Effector memory CD4-positive, alpha-beta T cell (primary cell): ENCODE data around the gene KIF3A.

Experiments
- DNase-seq, 3 donors: peaks; one replicate each; pipeline ENCODE4 v3.0.0-alpha.2; 2020
- H3K27ac ChIP-seq: 2 replicates; pipeline ENCODE4 v1.7.0; 2013; ENCODE audit warnings: mild to moderate bottlenecking, low read length, moderate library complexity; ENCODE audit not compliant: insufficient read depth, poor library complexity, severe bottlenecking
- H3K27me3 ChIP-seq: replicated peaks from 2 replicates; pipeline ENCODE4 v1.7.0; 2013; ENCODE audit warnings: mild to moderate bottlenecking, low read length; ENCODE audit not compliant: insufficient read depth, control insufficient read depth, poor library complexity, severe bottlenecking
- H3K36me3 ChIP-seq: 2 replicates; pipeline ENCODE4 v1.7.0; 2013; ENCODE audit warnings: mild to moderate bottlenecking, low read length, moderate library complexity; ENCODE audit not compliant: control insufficient read depth, insufficient read depth
- H3K4me1 ChIP-seq: 2 replicates; pipeline ENCODE4 v1.7.0; 2013; ENCODE audit warnings: low read length, mild to moderate bottlenecking; ENCODE audit not compliant: control insufficient read depth, insufficient read depth, poor library complexity, severe bottlenecking
- H3K4me3 ChIP-seq: 2 replicates; pipeline ENCODE4 v1.7.0; 2013; ENCODE audit warnings: low read length, low read depth, mild to moderate bottlenecking; ENCODE audit not compliant: insufficient read depth, poor library complexity, severe bottlenecking
- H3K9me3 ChIP-seq: 2 replicates; pipeline ENCODE4 v1.7.0; 2013; ENCODE audit warnings: mild to moderate bottlenecking, low read length, moderate library complexity; ENCODE audit not compliant: control insufficient read depth

KIF3A gene

DNA sequence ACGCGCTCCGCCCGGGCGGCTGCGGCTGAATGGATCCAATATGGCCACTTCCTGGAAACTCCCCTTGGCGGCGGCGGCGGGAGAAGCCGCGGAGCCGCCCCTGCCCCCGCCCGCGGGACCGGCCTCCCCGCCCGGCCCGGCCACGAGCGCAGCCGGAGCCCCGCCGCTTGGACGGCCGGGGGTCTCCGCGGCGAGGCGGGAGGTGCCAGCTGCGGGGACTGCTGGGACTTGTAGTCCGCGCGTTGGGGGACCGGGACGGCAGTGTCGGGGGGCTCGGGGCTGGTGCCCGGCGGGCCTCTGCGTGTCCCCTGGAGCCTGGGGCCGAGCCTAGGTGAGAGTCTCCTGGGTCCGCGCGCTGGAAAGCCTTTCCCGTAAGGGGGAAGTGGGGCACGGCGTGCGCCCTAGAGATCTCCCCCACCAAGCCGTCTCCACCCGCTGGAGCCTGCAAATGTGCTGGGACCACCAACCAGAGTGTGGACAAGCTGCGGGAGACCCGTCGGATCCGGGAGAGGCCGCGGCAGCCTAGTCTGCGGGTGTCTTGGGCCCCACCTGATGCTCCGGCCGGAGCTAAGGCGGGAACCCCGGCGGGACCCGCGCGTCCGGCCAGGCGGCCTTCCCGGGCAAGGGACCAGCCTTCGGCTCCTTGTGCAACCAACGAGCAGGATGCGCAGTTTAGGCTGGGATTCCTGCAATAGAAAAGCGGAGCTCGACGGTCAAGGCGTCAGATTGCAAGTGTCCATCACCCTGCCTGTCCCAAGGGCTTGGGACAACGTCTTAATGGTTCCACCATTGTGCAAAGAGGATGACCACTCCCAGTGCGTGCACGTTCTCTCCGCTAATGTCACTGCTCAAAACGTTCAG is 40.1 kb upstream of the KIF3A start, which contains the start of gene SEPTIN8:
Gene SEPTIN8, minus strand, starts transcription at position 31 of the 861 bp plus-strand sequence. CDS start 102 bp downstream, outside the sequence.
- Histone ChIP-seq H3K36me3 (no peaks in the 10 kb centered on the region), H3K4me1 (peaks cover 11% of the 10 kb centered on the region), H3K9me3 (no peaks in the 10 kb centered on the region), H3K27ac (peak within 1 kb of the TSS; percentile 38), H3K4me3 (peak within 1 kb of the TSS; percentile 88), H3K27me3 (no peaks in the 10 kb centered on the region)
- peak; percentile 20 to 34 (median 26) for DNase-seq

DNA sequence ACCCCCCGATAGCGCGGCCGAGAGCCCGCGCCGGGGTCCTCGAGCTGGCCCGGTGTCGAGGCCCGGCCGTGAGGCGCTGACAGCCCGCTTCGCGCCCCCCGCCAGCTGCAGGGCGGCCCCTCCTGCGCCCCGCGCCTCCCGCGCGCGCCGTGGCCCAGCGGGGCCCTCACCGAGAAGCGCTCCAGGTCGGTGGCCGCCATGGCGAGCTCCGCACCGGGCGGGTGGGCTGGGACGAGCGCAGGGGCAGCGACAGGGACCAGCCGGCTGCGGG is 39.5 kb upstream of the KIF3A start:
- Histone ChIP-seq H3K27me3 (no peaks in the 10 kb centered on the region), H3K4me3 (peak overlapping the region; percentile 88), H3K4me1 (peaks cover 11% of the 10 kb centered on the region), H3K36me3 (no peaks in the 10 kb centered on the region), H3K9me3 (no peaks in the 10 kb centered on the region), H3K27ac (no peak overlapping the region)
- DNase-seq, result no peak

DNA sequence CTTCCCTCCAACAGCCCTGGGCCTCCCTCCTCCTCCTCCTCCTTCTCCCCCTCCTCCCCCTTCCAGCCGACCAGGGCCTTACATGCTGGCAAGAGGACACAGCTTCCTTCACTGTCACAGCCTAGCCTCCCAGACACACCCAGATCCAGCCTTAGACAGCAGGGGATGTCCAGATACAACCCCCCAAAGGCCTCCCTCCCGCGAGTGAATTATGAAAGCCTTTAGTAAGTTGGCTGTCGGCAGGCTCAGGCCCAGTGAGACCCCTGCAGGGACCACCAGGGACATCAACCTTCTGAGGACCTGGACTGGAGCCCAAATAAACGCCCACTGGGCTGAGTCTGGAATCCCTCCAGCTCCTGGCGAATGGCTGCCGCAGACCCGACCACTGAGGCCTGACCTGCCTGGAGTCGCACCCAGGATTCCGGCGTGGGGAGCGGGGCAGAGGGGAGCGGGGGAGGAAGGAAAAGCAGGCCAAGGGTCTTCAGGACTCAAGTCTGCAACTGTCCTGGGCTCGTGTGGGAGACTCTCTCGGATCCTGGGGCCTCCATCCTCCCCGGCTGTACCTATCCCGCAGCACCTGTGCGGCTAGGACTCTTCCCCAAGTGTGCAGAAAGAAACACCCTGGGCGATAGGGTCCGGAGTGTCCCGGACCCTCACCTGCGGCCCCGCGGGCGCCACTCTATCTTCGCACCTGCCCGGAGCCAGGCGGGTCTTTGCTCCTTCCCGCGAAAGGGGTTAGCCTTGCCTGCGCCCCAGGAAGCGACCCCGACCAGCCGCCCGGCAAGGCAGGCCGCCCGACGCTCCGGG is 39.0 kb upstream of the KIF3A start:
- Histone ChIP-seq H3K4me1 (peaks cover 11% of the 10 kb centered on the region), H3K4me3 (peak overlapping the region; percentile 88), H3K27me3 (no peaks in the 10 kb centered on the region), H3K27ac (no peak overlapping the region), H3K9me3 (no peaks in the 10 kb centered on the region), H3K36me3 (no peaks in the 10 kb centered on the region)
- DNase-seq, result no peak

DNA sequence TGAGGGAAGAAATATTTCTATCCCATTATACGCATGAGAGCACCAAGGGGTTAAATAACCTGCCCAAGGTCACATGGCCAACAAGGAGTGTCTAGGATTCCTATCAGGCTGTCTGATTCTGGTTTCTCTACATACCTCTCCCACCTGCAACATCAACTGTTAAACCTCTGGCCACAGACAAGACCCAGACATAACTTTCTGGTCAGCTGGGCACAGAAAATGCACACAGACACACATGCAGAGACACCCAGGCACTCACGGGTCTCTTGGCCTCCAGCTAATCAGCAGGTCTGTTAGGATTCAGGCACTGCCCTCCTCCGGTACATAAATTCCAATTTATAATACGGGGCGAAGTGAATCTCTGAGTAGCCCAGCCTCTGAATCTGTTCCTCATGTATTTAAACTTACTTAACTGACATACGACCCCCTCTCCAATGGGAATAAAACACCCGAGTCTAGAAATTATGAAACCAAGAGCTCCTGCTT is 38.2 kb upstream of the KIF3A start:
- Histone ChIP-seq H3K36me3 (no peaks in the 10 kb centered on the region), H3K9me3 (no peaks in the 10 kb centered on the region), H3K4me3 (no peak overlapping the region), H3K27me3 (no peaks in the 10 kb centered on the region), H3K27ac (no peak overlapping the region), H3K4me1 (peaks cover 11% of the 10 kb centered on the region)
- DNase-seq, result no peak

DNA sequence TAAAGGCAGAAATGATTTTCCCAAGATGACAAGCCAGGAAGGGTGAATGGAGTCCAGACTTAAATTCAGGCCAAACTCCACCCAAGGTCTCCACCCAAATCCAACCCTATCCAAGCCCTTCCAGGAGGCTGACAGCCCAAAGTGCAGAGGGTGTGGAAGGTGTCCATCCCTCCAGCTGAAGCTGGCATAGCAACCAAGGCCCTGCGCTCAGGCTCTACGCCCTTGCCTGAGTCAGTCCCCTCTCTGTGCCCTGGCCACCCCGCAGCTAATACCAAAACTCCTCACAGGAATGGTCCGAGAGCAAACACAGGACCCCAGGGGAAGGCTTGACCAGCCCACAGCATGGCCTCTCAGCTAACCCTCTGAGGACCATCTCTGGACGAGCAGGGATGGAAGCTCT is 37.5 kb upstream of the KIF3A start:
- no peak for DNase-seq
- Histone ChIP-seq H3K4me1 (peaks cover 11% of the 10 kb centered on the region), H3K4me3 (no peak overlapping the region), H3K9me3 (no peaks in the 10 kb centered on the region), H3K27me3 (no peaks in the 10 kb centered on the region), H3K27ac (no peak overlapping the region), H3K36me3 (no peaks in the 10 kb centered on the region)

DNA sequence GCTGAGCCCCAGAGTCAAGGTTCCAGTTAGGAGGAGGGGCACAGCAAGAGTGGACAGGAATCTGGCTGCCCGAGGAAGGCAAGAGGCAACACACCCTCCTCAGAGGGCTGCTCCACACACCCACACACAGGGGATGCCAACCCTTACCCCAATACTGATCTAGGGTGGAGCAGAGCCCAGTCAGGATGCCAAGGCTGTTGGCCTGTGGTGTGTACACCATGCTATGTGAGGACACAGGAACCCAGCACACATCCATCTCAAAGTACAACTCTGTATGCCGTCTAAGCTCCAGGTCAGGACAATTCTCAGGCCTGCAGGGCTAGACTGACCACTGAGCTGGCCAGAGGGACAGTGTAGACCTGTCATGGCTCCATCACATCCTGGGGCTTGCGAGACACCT is 37.1 kb upstream of the KIF3A start:
- Histone ChIP-seq H3K27me3 (no peaks in the 10 kb centered on the region), H3K27ac (no peak overlapping the region), H3K4me1 (peaks cover 11% of the 10 kb centered on the region), H3K36me3 (no peaks in the 10 kb centered on the region), H3K9me3 (no peaks in the 10 kb centered on the region), H3K4me3 (no peak overlapping the region)
- DNase-seq, result no peak

DNA sequence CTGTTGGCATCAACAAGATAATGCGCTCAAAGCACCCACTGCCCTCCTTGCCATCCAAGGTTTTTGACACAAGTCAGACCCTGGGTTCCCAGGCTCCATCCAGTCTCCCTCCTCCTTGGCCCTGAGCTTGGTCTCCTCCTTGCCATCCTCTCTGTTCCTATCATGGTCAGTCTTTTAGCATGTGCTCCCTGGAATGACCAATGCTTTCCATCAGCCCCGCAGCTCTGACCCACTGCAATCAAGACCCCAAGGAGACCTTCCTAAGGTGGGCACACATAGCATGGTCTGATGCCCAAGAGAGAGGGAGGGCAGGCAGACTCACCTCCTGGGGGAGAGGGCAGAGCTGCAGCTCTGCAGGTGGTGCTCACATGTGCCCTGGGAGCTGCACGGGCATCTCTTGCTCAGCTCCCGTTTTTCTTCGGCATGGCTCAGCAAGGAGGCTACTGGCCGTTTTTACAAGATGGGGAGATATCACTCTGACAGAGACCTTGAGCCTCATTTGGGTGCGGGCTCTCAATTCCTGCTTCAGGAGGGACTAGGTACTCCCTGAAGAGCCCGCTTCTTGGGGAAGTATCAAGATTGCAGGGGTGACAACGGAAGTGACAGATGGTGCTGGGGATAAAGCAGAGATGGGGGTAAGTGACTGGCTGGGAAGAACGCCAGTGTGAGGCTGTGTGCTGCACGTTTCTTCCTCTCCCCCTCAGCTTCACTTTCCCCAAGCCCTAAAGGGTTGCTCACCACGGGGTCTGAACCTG is 36.4 kb upstream of the KIF3A start:
- no peak overlapping the region for H3K27ac ChIP-seq
- H3K9me3 ChIP-seq, result no peaks in the 10 kb centered on the region
- no peak overlapping the region for H3K4me3 ChIP-seq
- no peaks in the 10 kb centered on the region for H3K27me3 ChIP-seq
- DNase-seq, result no peak
- peaks cover 11% of the 10 kb centered on the region for H3K4me1 ChIP-seq
- H3K36me3 ChIP-seq, result no peaks in the 10 kb centered on the region

DNA sequence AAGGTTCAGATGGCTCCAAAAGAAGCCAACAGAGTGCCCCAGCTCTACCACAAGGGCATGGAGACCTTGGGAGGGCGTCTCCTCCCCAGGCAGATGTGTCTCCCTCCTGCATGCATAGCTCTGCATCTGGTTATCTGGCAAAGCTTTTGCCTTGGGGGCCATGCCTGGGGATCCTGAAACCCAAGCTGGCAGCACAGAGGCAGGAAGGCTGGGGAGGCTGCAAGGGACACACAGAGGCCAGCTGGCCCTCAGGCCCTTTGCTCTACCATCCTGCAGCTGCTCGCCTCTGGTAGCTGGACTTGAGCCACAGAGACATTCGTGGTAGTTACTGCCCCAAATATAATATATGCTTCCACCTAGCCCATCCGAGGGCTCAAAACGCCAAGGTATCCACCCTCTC is 35.8 kb upstream of the KIF3A start:
- Histone ChIP-seq H3K9me3 (no peaks in the 10 kb centered on the region), H3K36me3 (no peaks in the 10 kb centered on the region), H3K4me1 (peaks cover 11% of the 10 kb centered on the region), H3K4me3 (no peak overlapping the region), H3K27me3 (no peaks in the 10 kb centered on the region), H3K27ac (no peak overlapping the region)
- no peak for DNase-seq

DNA sequence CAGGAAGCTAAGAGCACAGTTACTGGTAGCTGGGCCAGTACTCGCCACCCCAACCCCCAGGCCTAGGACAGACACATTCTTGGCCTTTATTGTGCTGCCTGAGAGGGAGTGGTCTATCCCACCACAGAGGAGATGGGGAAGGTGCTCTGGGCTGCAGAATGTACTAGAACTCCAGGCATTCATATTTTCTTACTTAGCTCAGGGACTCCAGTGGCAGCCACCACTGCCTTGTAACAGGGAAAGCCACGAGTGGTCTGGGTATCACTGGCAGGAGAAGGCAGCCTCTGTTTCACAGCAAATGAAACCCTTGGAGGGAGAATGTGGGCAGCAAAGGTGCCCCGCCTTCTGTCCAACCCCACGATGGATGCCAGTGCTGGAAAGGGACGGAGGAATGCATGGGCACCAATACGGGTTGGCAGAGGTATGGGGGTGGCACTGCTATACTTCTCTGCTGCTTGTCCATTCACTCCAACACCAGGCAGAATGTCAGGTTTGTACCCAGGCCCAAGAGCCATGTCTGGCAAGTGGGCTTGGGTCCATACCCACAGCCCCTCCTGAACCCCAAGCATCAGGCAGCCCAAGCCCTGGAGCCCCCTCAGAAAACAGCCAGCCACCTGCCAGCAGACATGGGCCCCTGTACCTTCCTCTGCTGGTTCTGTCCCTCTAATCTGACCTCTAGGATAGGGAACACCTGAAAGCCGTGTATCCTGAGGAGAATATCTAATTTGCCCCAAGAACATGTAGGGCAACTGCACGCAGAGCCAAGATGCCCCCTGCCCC is 35.1 kb upstream of the KIF3A start:
- Histone ChIP-seq H3K27ac (no peak overlapping the region), H3K27me3 (no peaks in the 10 kb centered on the region), H3K36me3 (no peaks in the 10 kb centered on the region), H3K9me3 (no peaks in the 10 kb centered on the region), H3K4me1 (peaks cover 11% of the 10 kb centered on the region), H3K4me3 (no peak overlapping the region)
- no peak for DNase-seq
